H9 (cell line): ENCODE data around the gene ZNF280D. TPM values are rescaled to one million over a fixed set of nuclear protein-coding genes. Genes with fewer than 3 reads are reported as not detected.

Experiments
- DNase-seq: peaks from one replicate; pipeline ENCODE4 v3.0.0-alpha.2; 2017
- H2AFZ ChIP-seq: one replicate; pipeline ENCODE4 v1.6.1; 2013; ENCODE audit warnings: mild to moderate bottlenecking, low read length, control low read depth, moderate library complexity
- H2AK5ac ChIP-seq: 2 replicates; pipeline ENCODE4 v1.6.1; 2013; ENCODE audit warnings: low read length, control low read depth, mixed read lengths; ENCODE audit not compliant: insufficient read length
- H2BK120ac ChIP-seq: one replicate; pipeline ENCODE4 v1.6.1; 2013; ENCODE audit warnings: low read depth, mild to moderate bottlenecking, low read length, control low read depth, inconsistent platforms; ENCODE audit not compliant: poor library complexity, severe bottlenecking
- H2BK12ac ChIP-seq: 2 replicates; pipeline ENCODE4 v1.6.1; 2013; ENCODE audit warnings: low read length, control low read depth, mixed read lengths, low read depth; ENCODE audit not compliant: insufficient read length
- H2BK15ac ChIP-seq: 2 replicates; pipeline ENCODE4 v1.6.1; 2013; ENCODE audit warnings: low read depth, low read length, control low read depth
- H2BK20ac ChIP-seq: one replicate; pipeline ENCODE4 v1.6.1; 2013; ENCODE audit warnings: low read depth, mild to moderate bottlenecking, low read length, control low read depth, inconsistent platforms; ENCODE audit not compliant: poor library complexity, severe bottlenecking
- H2BK5ac ChIP-seq: 2 replicates; pipeline ENCODE4 v1.6.1; 2013; ENCODE audit warnings: low read length, control low read depth, mixed read lengths; ENCODE audit not compliant: insufficient read length
- H3K14ac ChIP-seq: 2 replicates; pipeline ENCODE4 v1.6.1; 2013; ENCODE audit warnings: low read length, control low read depth; ENCODE audit not compliant: insufficient read depth
- H3K18ac ChIP-seq: 2 replicates; pipeline ENCODE4 v1.6.1; 2013; ENCODE audit warnings: low read depth, mild to moderate bottlenecking, mixed read lengths, low read length, control low read depth; ENCODE audit not compliant: insufficient read length
- H3K23ac ChIP-seq: 2 replicates; pipeline ENCODE4 v1.6.1; 2013; ENCODE audit warnings: low read length, control low read depth, mixed read lengths, low read depth; ENCODE audit not compliant: insufficient read length
- H3K23me2 ChIP-seq: 2 replicates; pipeline ENCODE4 v1.6.1; 2013; ENCODE audit warnings: low read depth, mild to moderate bottlenecking, mixed read lengths, low read length, control low read depth; ENCODE audit not compliant: insufficient read length, poor library complexity, severe bottlenecking
- H3K27ac ChIP-seq: 2 replicates; pipeline ENCODE4 v1.5.1; 2013; ENCODE audit warnings: low read length, control low read depth, mixed read lengths, low read depth; ENCODE audit not compliant: insufficient read length
- H3K27me3 ChIP-seq: 2 replicates; pipeline ENCODE4 v1.6.1; 2013; ENCODE audit warnings: low read length, control low read depth, inconsistent platforms; ENCODE audit not compliant: insufficient read depth
- H3K4ac ChIP-seq: 2 replicates; pipeline ENCODE4 v1.6.1; 2013; ENCODE audit warnings: low read depth, mild to moderate bottlenecking, control low read depth, inconsistent platforms, low read length, moderate library complexity
- H3K4me1 ChIP-seq: 2 replicates; pipeline ENCODE4 v1.6.1; 2013; ENCODE audit warnings: low read length, control low read depth, inconsistent platforms; ENCODE audit not compliant: insufficient read depth
- H3K4me2 ChIP-seq: 2 replicates; pipeline ENCODE4 v1.6.1; 2013; ENCODE audit warnings: low read length, control low read depth, mixed read lengths; ENCODE audit not compliant: insufficient read length, insufficient read depth
- H3K56ac ChIP-seq: 2 replicates; pipeline ENCODE4 v1.6.1; 2013; ENCODE audit warnings: low read depth, mild to moderate bottlenecking, mixed read lengths, low read length, control low read depth; ENCODE audit not compliant: insufficient read length
- H3K79me1 ChIP-seq: 2 replicates; pipeline ENCODE4 v1.6.1; 2013; ENCODE audit warnings: low read depth, mild to moderate bottlenecking, moderate library complexity, low read length, control low read depth, inconsistent platforms; ENCODE audit not compliant: insufficient read depth, poor library complexity, severe bottlenecking
- H3K79me2 ChIP-seq: 2 replicates; pipeline ENCODE4 v1.6.1; 2013; ENCODE audit warnings: low read length, control low read depth, inconsistent platforms; ENCODE audit not compliant: insufficient read depth
- H3K9ac ChIP-seq: 2 replicates; pipeline ENCODE4 v1.6.1; 2013; ENCODE audit warnings: low read length, control low read depth, mixed read lengths; ENCODE audit not compliant: insufficient read length; ENCODE audit errors: extremely low read depth
- H3K9me3 ChIP-seq: one replicate; pipeline ENCODE4 v1.6.1; 2013; ENCODE audit warnings: low read depth, low read length, inconsistent platforms; ENCODE audit not compliant: control insufficient read depth
- H3T11ph ChIP-seq: one replicate; pipeline ENCODE4 v1.6.1; 2013; ENCODE audit warnings: mild to moderate bottlenecking, low read length, control low read depth, inconsistent platforms
- H4K20me1 ChIP-seq: one replicate; pipeline ENCODE4 v1.6.1; 2013; ENCODE audit not compliant: control insufficient read depth, insufficient read length, insufficient read depth
- H4K5ac ChIP-seq: 2 replicates; pipeline ENCODE4 v1.6.1; 2013; ENCODE audit warnings: low read depth, mild to moderate bottlenecking, mixed read lengths, low read length, control low read depth; ENCODE audit not compliant: insufficient read length
- H4K8ac ChIP-seq: replicated peaks from 2 replicates; pipeline ENCODE4 v1.6.1; 2013; ENCODE audit warnings: low read length, control low read depth, mixed read lengths, low read depth; ENCODE audit not compliant: insufficient read length
- H4K91ac ChIP-seq: 2 replicates; pipeline ENCODE4 v1.6.1; 2013; ENCODE audit warnings: low read depth, mild to moderate bottlenecking, moderate library complexity, mixed read lengths, low read length, control low read depth; ENCODE audit not compliant: insufficient read length
- H3K27ac Mint-ChIP-seq, 3 experiments: 2 replicates in 2 of 3; 3 replicates in 1 of 3; pipeline ENCODE4 v1.8.0; 2020 to 2021; ENCODE audit warnings: mixed read lengths in 3 of 3, mild to moderate bottlenecking in 1 of 3, moderate library complexity in 1 of 3
- H3K27me3 Mint-ChIP-seq: 2 replicates; pipeline ENCODE4 v1.8.0; 2021; ENCODE audit warnings: low read depth, mild to moderate bottlenecking, moderate library complexity, mixed read lengths
- H3K36me3 Mint-ChIP-seq, 3 experiments: 2 replicates in 2 of 3; 3 replicates in 1 of 3; pipeline ENCODE4 v1.8.0; 2020 to 2021; ENCODE audit warnings: low read depth in 3 of 3, mixed read lengths in 3 of 3; ENCODE audit not compliant: insufficient read depth in 1 of 3
- H3K4me1 Mint-ChIP-seq, 2 experiments: 2 replicates each; pipeline ENCODE4 v1.8.0; 2020; ENCODE audit warnings: mixed read lengths in 2 of 2
- H3K4me3 Mint-ChIP-seq, 2 experiments: 2 replicates in 1 of 2; 3 replicates in 1 of 2; pipeline ENCODE4 v1.8.0; 2020 to 2021; ENCODE audit warnings: mild to moderate bottlenecking in 2 of 2, mixed read lengths in 2 of 2, moderate library complexity in 1 of 2
- H3K9me3 Mint-ChIP-seq, 2 experiments: 2 replicates in 1 of 2; 3 replicates in 1 of 2; pipeline ENCODE4 v1.8.0; 2020; ENCODE audit warnings: mild to moderate bottlenecking in 2 of 2, mixed read lengths in 2 of 2, moderate library complexity in 1 of 2
- CTCF ChIP-seq: fragments of 200-600 bp; sonication (generic); conservative IDR thresholded peaks from 3 replicates; pipeline ENCODE4 v1.8.0; 2021; ENCODE audit warnings: antibody characterized with exemption, mild to moderate bottlenecking
- WGBS: extraction: QIAGEN DNeasy Blood & Tissue Kit; methylation state at CpG from one replicate; pipeline ENCODE4 v1.1.7; 2013; ENCODE audit warnings: missing lambda C conversion rate, low lambda C conversion rate, mixed read lengths; ENCODE audit not compliant: insufficient read length; ENCODE audit errors: extremely low coverage; 5-methylcytosine and 5-hydroxymethylcytosine counted together
- total RNA-seq: library from RNA; stranded (reverse); gene quantifications from 2 replicates; pipeline ENCODE4 v1.2.1, GENCODE V29; 2021

The ZNF280D gene
- total RNA-seq, 1 experiment from 2014 or later = 5.7 TPM

DNA sequence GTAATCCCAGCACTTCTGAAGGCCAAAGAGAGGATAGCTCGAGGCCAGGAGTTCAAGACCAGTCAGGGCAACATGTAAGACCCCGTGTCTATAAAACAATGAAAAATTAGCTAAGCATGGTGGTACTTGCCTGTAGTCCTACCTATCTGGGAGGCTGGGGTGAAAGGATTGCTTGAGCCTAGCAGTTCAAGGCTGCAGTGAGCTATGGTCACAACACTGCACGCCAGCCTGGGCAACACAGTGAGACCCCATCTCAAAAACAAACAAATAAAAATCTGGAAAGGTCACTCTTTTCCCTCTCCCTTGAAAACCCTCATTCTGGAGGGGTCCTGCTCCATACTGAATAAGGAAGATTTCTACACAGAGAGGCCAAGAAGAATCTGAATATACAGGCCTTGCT is 43.5 kb upstream of the ZNF280D start:
- no peak overlapping the region for H2BK15ac ChIP-seq
- no peaks in the 10 kb centered on the region for H4K20me1 ChIP-seq
- H3K4me2 ChIP-seq = no peak overlapping the region
- no peak overlapping the region for H3K18ac ChIP-seq
- H3K23me2 ChIP-seq = no peaks in the 10 kb centered on the region
- no peak overlapping the region for H2BK5ac ChIP-seq
- peaks cover 2 to 3% of the 10 kb centered on the region in 2 experiments; a peak in 3 of 5 replicates for H3K9me3 Mint-ChIP-seq
- no peak overlapping the region for H3K23ac ChIP-seq
- no peak overlapping the region for H3K9ac ChIP-seq
- peaks cover 12 to 13% of the 10 kb centered on the region in 2 experiments for H3K4me1 Mint-ChIP-seq
- no peak overlapping the region for H3T11ph ChIP-seq
- peaks cover 0 to 6% (median 2%) of the 10 kb centered on the region in 3 experiments; a peak in 4 of 7 replicates for H3K36me3 Mint-ChIP-seq
- no peak overlapping the region for H3K56ac ChIP-seq
- H2BK120ac ChIP-seq = no peak overlapping the region
- H4K91ac ChIP-seq = no peak overlapping the region
- H2AFZ ChIP-seq = no peak overlapping the region
- no peaks in the 10 kb centered on the region; the same call in 1 of the 2 replicates for H3K4me1 ChIP-seq
- H2BK12ac ChIP-seq = no peak overlapping the region
- no peak for TF ChIP-seq CTCF
- no peaks in the 10 kb centered on the region for H3K27me3 ChIP-seq
- no peak overlapping the region for H2AK5ac ChIP-seq
- H3K4me3 Mint-ChIP-seq = no peak overlapping the region
- H3K9me3 ChIP-seq = no peaks in the 10 kb centered on the region
- H3K4ac ChIP-seq = no peak overlapping the region
- no peak overlapping the region for H4K8ac ChIP-seq
- no peak overlapping the region for H2BK20ac ChIP-seq
- H3K27ac Mint-ChIP-seq = no peak overlapping the region
- H3K27ac ChIP-seq = no peak overlapping the region
- no peak overlapping the region for H4K5ac ChIP-seq
- no CpG with 5 or more reads among the region's 3 CpGs for WGBS
- no peak overlapping the region for H3K14ac ChIP-seq
- no peaks in the 10 kb centered on the region for H3K79me1 ChIP-seq
- no peaks in the 10 kb centered on the region for H3K27me3 Mint-ChIP-seq
- DNase-seq = no peak
- H3K79me2 ChIP-seq = no peaks in the 10 kb centered on the region
